Osteoblast (primary cell): ENCODE measurements around the gene GPR84. TPM values are rescaled to one million over a fixed set of nuclear protein-coding genes. Genes with fewer than 3 reads are reported as not detected.

Source experiments
- DNase-seq: peaks from one replicate; pipeline ENCODE4 v3.0.0; 2011; ENCODE audit warnings: low spot score, mixed read lengths; ENCODE audit not compliant: insufficient read length; ENCODE audit errors: missing footprints
- H2AFZ ChIP-seq: 2 replicates; pipeline ENCODE4 v1.6.0; 2011; ENCODE audit warnings: mild to moderate bottlenecking, low read length
- H3K27ac ChIP-seq: 2 replicates; pipeline ENCODE4 v1.5.1; 2011; ENCODE audit warnings: mild to moderate bottlenecking, low read depth, low read length, moderate library complexity
- H3K27me3 ChIP-seq: 2 replicates; pipeline ENCODE4 v1.6.0; 2012; ENCODE audit warnings: mild to moderate bottlenecking, control low read depth, inconsistent platforms, low read length, moderate library complexity; ENCODE audit not compliant: insufficient read depth
- H3K36me3 ChIP-seq: 2 replicates; pipeline ENCODE4 v1.5.1; 2011; ENCODE audit warnings: mild to moderate bottlenecking, low read length, control low read depth, moderate library complexity; ENCODE audit not compliant: insufficient read depth
- H3K4me1 ChIP-seq: 2 replicates; pipeline ENCODE4 v1.5.1; 2011; ENCODE audit warnings: mild to moderate bottlenecking, low read length, control low read depth, moderate library complexity; ENCODE audit not compliant: insufficient read depth
- H3K4me2 ChIP-seq: 2 replicates; pipeline ENCODE4 v1.6.0; 2011; ENCODE audit warnings: mild to moderate bottlenecking, low read length; ENCODE audit not compliant: insufficient read depth
- H3K4me3 ChIP-seq: fragments of 200-600 bp; sonication (generic); 3 replicates; pipeline ENCODE4 v1.5.1; 2012; ENCODE audit warnings: mild to moderate bottlenecking, low read length, inconsistent platforms; ENCODE audit not compliant: insufficient read depth
- H3K79me2 ChIP-seq: 2 replicates; pipeline ENCODE4 v1.6.0; 2012; ENCODE audit warnings: mild to moderate bottlenecking, low read length, control low read depth, inconsistent platforms; ENCODE audit not compliant: insufficient read depth
- H3K9me3 ChIP-seq: 2 replicates; pipeline ENCODE4 v1.5.1; 2011; ENCODE audit warnings: low read depth, low read length, control low read depth
- H4K20me1 ChIP-seq: 2 replicates; pipeline ENCODE4 v1.6.0; 2012; ENCODE audit warnings: mild to moderate bottlenecking, low read length, control low read depth; ENCODE audit not compliant: insufficient read depth
- total RNA-seq: library from RNA; depleted of rRNA; stranded (reverse); fragments of >200 nt; gene quantifications from 2 replicates; pipeline ENCODE4 v1.2.3, GENCODE V29; 2012
- TF ChIP-seq, protein P1 (sequence below): IDR thresholded peaks from 2 replicates; pipeline ENCODE4 v1.5.1; 2011; ENCODE audit warnings: mild to moderate bottlenecking, low read depth, low read length, moderate library complexity; ENCODE audit errors: extremely low read depth

The GPR84 gene
- total RNA-seq, 1 donor = 0.36 TPM

DNA sequence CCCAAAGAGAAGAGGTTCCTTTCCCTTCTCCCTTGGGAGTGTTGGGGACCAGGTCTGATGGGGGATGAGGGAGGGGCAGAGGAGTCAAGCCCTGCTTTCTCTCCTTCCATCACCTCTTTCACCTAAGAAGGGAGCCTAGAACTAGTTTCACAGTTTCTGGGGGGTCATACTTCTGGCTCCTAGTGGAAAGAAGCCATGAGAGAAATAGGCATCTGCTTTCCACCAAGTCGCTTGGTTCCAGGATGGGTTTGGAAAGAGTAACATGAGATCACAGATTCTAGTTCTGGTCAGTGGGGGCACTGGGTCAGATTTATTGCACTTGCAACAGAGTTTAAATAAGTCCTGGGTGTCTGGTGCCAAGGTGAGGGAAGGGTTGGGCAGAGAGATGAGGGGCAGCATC is 30.7 kb upstream of the GPR84 start:
- Histone ChIP-seq H3K27me3 (no peaks in the 10 kb centered on the region), H3K4me3 (no peak overlapping the region), H3K27ac (no peak overlapping the region), H4K20me1 (peaks cover 38% of the 10 kb centered on the region), H3K9me3 (no peaks in the 10 kb centered on the region), H3K4me1 (no peaks in the 10 kb centered on the region), H3K36me3 (peaks cover 73% of the 10 kb centered on the region), H3K4me2 (no peak overlapping the region), H2AFZ (no peak overlapping the region), H3K79me2 (no peaks in the 10 kb centered on the region)
- TF ChIP-seq, protein P1, sequence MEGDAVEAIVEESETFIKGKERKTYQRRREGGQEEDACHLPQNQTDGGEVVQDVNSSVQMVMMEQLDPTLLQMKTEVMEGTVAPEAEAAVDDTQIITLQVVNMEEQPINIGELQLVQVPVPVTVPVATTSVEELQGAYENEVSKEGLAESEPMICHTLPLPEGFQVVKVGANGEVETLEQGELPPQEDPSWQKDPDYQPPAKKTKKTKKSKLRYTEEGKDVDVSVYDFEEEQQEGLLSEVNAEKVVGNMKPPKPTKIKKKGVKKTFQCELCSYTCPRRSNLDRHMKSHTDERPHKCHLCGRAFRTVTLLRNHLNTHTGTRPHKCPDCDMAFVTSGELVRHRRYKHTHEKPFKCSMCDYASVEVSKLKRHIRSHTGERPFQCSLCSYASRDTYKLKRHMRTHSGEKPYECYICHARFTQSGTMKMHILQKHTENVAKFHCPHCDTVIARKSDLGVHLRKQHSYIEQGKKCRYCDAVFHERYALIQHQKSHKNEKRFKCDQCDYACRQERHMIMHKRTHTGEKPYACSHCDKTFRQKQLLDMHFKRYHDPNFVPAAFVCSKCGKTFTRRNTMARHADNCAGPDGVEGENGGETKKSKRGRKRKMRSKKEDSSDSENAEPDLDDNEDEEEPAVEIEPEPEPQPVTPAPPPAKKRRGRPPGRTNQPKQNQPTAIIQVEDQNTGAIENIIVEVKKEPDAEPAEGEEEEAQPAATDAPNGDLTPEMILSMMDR = no peak
- DNase-seq = peak; percentile 5

- Histone ChIP-seq H3K4me1 (no peaks in the 10 kb centered on the region), H3K27ac (peak overlapping the region; percentile 20), H3K79me2 (no peaks in the 10 kb centered on the region), H3K27me3 (no peaks in the 10 kb centered on the region), H3K4me3 (no peak overlapping the region), H3K4me2 (no peak overlapping the region), H3K9me3 (no peaks in the 10 kb centered on the region), H4K20me1 (peaks cover 32% of the 10 kb centered on the region), H3K36me3 (peaks cover 66% of the 10 kb centered on the region), H2AFZ (no peak overlapping the region)
- TF ChIP-seq, protein P1 = peak; percentile 78
- DNase-seq = peak; percentile 88
Measured at GRCh38 chr12:54394281-54394719, 30.0 kb upstream of the GPR84 start.

- no peak overlapping the region for H2AFZ ChIP-seq
- H3K9me3 ChIP-seq = no peaks in the 10 kb centered on the region
- no peaks in the 10 kb centered on the region for H3K4me1 ChIP-seq
Measured at GRCh38 chr12:54393743-54394142, 29.5 kb upstream of the GPR84 start.

DNA sequence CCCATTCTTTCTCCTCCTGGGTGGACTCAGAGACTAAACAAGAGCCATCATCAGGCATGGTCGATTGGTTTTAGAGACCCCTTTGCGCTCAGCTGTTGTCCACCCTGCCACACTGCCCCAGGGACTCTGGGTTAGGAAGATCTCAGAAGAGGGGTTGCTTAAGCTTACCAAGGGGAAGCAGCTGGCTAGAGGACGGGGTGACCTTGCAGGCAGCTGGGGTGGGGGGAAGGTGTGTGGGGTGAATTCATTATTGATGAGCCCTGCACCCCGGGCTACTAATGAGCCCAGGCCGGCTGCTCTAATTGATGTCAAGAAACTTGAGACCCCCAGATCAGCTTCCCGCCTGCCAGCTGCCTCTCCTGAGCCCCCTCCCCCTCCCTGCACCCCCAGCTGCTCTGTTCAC is 28.9 kb upstream of the GPR84 start:
- H3K4me2 ChIP-seq = no peak overlapping the region

More at GRCh38 chr12:54393743-54394142, 29.5 kb upstream of the GPR84 start:
- Histone ChIP-seq H3K36me3 (peaks cover 61% of the 10 kb centered on the region), H3K4me3 (no peak overlapping the region), H3K27ac (no peak overlapping the region), H3K79me2 (no peaks in the 10 kb centered on the region), H3K27me3 (no peaks in the 10 kb centered on the region), H3K4me2 (no peak overlapping the region), H4K20me1 (peaks cover 27% of the 10 kb centered on the region)
- TF ChIP-seq, protein P1 = no peak
- peak; percentile 51 for DNase-seq

More for the DNA sequence above, 28.9 kb upstream of the GPR84 start:
- peak; percentile 11 for DNase-seq
- TF ChIP-seq, protein P1 = no peak
- Histone ChIP-seq H3K27ac (no peak overlapping the region), H3K36me3 (peaks cover 55% of the 10 kb centered on the region), H2AFZ (no peak overlapping the region), H3K9me3 (no peaks in the 10 kb centered on the region), H3K4me1 (no peaks in the 10 kb centered on the region), H4K20me1 (peaks cover 27% of the 10 kb centered on the region), H3K79me2 (no peaks in the 10 kb centered on the region), H3K27me3 (no peaks in the 10 kb centered on the region), H3K4me3 (no peak overlapping the region)
